OCI-LY7 (cell line): ENCODE results near the gene CFDP1. TPM values are rescaled to one million over a fixed set of nuclear protein-coding genes. Genes with fewer than 3 reads are reported as not detected.

Experiments used
- BruUV-seq: library from RNA; stranded (reverse); fragments of 400-500 nt; replicated peaks from 2 replicates; lab custom pipeline; 2021; lab: Mats Ljungman, UMichigan
- CTCF ChIA-PET: fragments of 300-600 bp; sonication (Branson Sonifier 250); formaldehyde crosslinking; loops from one replicate; lab custom pipeline; 2022; ENCODE audit warnings: antibody characterized with exemption; ENCODE audit not compliant: unreplicated experiment; lab: Charles Lee
- POLR2A ChIA-PET: fragments of 300-600 bp; sonication (Branson Sonifier 250); formaldehyde crosslinking; loops from one replicate; lab custom pipeline; 2022; ENCODE audit warnings: antibody characterized with exemption; lab: Charles Lee
- DNase-seq: peaks from one replicate; pipeline ENCODE4 v3.0.0-alpha.2; 2015; ENCODE audit warnings: low spot score
- H2AFZ ChIP-seq: fragments of 200-600 bp; sonication (generic), shearing (Covaris generic); 2 replicates; pipeline ENCODE4 v1.6.1; 2014; ENCODE audit warnings: mild to moderate bottlenecking, antibody characterized with exemption, low read length, moderate library complexity
- H3K27ac ChIP-seq: fragments of 200-600 bp; sonication (generic); 2 replicates; pipeline ENCODE4 v1.5.1; 2014; ENCODE audit warnings: mixed run types, low read depth, mild to moderate bottlenecking, moderate library complexity, low read length, inconsistent platforms; ENCODE audit not compliant: poor library complexity, severe bottlenecking
- H3K36me3 ChIP-seq: fragments of 200-600 bp; sonication (generic); 2 replicates; pipeline ENCODE4 v1.6.1; 2014; ENCODE audit warnings: mild to moderate bottlenecking, antibody characterized with exemption, low read length, moderate library complexity, mixed read lengths; ENCODE audit not compliant: insufficient read depth
- H3K4me1 ChIP-seq: fragments of 200-600 bp; sonication (generic); 2 replicates; pipeline ENCODE4 v1.5.1; 2014; ENCODE audit warnings: mild to moderate bottlenecking, low read length; ENCODE audit not compliant: insufficient read depth, poor library complexity, severe bottlenecking
- H3K4me2 ChIP-seq: fragments of 200-600 bp; sonication (generic); 2 replicates; pipeline ENCODE4 v1.6.1; 2014; ENCODE audit warnings: mild to moderate bottlenecking, low read length
- H3K4me3 ChIP-seq: fragments of 200-600 bp; sonication (generic); 2 replicates; pipeline ENCODE4 v1.5.1; 2014; ENCODE audit warnings: mild to moderate bottlenecking, low read depth, low read length; ENCODE audit not compliant: poor library complexity, severe bottlenecking
- H3K79me2 ChIP-seq: fragments of 200-600 bp; sonication (generic); 2 replicates; pipeline ENCODE4 v1.6.1; 2016; ENCODE audit warnings: low read depth, mild to moderate bottlenecking, low read length, moderate library complexity, mixed read lengths; ENCODE audit not compliant: insufficient read depth
- H3K9me2 ChIP-seq: fragments of 200-600 bp; sonication (generic); 2 replicates; pipeline ENCODE4 v1.6.1; 2016; ENCODE audit warnings: mild to moderate bottlenecking, low read length, mixed read lengths; ENCODE audit not compliant: insufficient read depth
- H3K9me3 ChIP-seq: fragments of 200-600 bp; sonication (generic); 2 replicates; pipeline ENCODE4 v1.6.1; 2014; ENCODE audit warnings: mild to moderate bottlenecking, mixed run types, low read length, mixed read lengths
- H4K20me1 ChIP-seq: fragments of 200-600 bp; sonication (generic); 2 replicates; pipeline ENCODE4 v1.6.1; 2014; ENCODE audit warnings: mild to moderate bottlenecking, antibody characterized with exemption, low read length, moderate library complexity, mixed read lengths; ENCODE audit not compliant: insufficient read depth
- EZH2phosphoT487 ChIP-seq: fragments of 200-600 bp; sonication (generic); IDR thresholded peaks from 2 replicates; pipeline ENCODE4 v1.6.1; 2018; ENCODE audit warnings: low read depth, borderline replicate concordance, mild to moderate bottlenecking, mixed run types, antibody characterized with exemption, low read length, moderate library complexity, mixed read lengths
- intact Hi-C: fragments of 100-400 bp; cut with micrococcal nuclease; formaldehyde crosslinking; loops from one replicate; pipeline ENCODE4 v1.10.0; 2022; ENCODE audit not compliant: unreplicated experiment
- total RNA-seq, 2 experiments: library from RNA; depleted of rRNA in 1 of 2; stranded (reverse); fragments of >200 nt in 1 of 2; shearing (Covaris generic) in 1 of 2; gene quantifications; 2 replicates each; pipeline ENCODE4 v1.2.3, GENCODE V29; 2014 to 2022
- TF ChIP-seq, protein P1 (sequence below): fragments of 200-600 bp; sonication (generic); conservative IDR thresholded peaks from 2 replicates; pipeline ENCODE4 v1.5.1; 2014; ENCODE audit warnings: mild to moderate bottlenecking, antibody characterized with exemption, low read length, moderate library complexity, mixed read lengths

CFDP1 gene
- total RNA-seq, 2 experiments from 2014 or later = 30.0 to 57.6 TPM

- Histone ChIP-seq H3K9me2 (no peaks in the 10 kb centered on the region), H3K79me2 (peaks cover 74% of the 10 kb centered on the region), H3K27ac (no peak overlapping the region), H3K4me1 (peaks cover 20% of the 10 kb centered on the region), H4K20me1 (no peaks in the 10 kb centered on the region), H3K4me2 (no peak overlapping the region), H3K36me3 (peaks cover 5% of the 10 kb centered on the region; the same call in 1 of the 2 replicates), H3K4me3 (no peak overlapping the region), H3K9me3 (no peaks in the 10 kb centered on the region), H2AFZ (no peak overlapping the region)
- no TSS peak for BruUV-seq
- TF ChIP-seq EZH2phosphoT487 = no peak
- TF ChIP-seq, protein P1, sequence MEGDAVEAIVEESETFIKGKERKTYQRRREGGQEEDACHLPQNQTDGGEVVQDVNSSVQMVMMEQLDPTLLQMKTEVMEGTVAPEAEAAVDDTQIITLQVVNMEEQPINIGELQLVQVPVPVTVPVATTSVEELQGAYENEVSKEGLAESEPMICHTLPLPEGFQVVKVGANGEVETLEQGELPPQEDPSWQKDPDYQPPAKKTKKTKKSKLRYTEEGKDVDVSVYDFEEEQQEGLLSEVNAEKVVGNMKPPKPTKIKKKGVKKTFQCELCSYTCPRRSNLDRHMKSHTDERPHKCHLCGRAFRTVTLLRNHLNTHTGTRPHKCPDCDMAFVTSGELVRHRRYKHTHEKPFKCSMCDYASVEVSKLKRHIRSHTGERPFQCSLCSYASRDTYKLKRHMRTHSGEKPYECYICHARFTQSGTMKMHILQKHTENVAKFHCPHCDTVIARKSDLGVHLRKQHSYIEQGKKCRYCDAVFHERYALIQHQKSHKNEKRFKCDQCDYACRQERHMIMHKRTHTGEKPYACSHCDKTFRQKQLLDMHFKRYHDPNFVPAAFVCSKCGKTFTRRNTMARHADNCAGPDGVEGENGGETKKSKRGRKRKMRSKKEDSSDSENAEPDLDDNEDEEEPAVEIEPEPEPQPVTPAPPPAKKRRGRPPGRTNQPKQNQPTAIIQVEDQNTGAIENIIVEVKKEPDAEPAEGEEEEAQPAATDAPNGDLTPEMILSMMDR = no peak
- ChIA-PET POLR2A (interaction anchor here (1.1 kb wide), 1 partner anchor 10 kb away, joined by 4 read pairs; the partner anchor contains the start of gene CFDP1), CTCF (no interaction called here)
- intact Hi-C loops = no loop called here
- DNase-seq = no peak
These were observed 9.6 kb downstream of the CFDP1 start for GRCh38 chr16:75423723-75424104.

- Histone ChIP-seq H3K4me3 (no peak overlapping the region), H3K9me2 (no peaks in the 10 kb centered on the region), H3K4me2 (no peak overlapping the region), H3K9me3 (no peaks in the 10 kb centered on the region), H3K79me2 (peaks cover 74% of the 10 kb centered on the region), H3K27ac (no peak overlapping the region), H2AFZ (no peak overlapping the region), H3K4me1 (peaks cover 38% of the 10 kb centered on the region), H3K36me3 (no peaks in the 10 kb centered on the region), H4K20me1 (0 out of 2 replicates have a peak, but pooled peaks cover 5% of the 10 kb centered on the region)
- POLR2A ChIA-PET = no interaction called here
- no peak for DNase-seq
- intact Hi-C loops = no loop called here
- CTCF ChIA-PET = no interaction called here
- TF ChIP-seq, protein P1 = no peak
- TF ChIP-seq EZH2phosphoT487 = no peak
- no TSS peak for BruUV-seq
These were observed 11.5 kb downstream of the CFDP1 start for GRCh38 chr16:75421820-75422126.

DNA sequence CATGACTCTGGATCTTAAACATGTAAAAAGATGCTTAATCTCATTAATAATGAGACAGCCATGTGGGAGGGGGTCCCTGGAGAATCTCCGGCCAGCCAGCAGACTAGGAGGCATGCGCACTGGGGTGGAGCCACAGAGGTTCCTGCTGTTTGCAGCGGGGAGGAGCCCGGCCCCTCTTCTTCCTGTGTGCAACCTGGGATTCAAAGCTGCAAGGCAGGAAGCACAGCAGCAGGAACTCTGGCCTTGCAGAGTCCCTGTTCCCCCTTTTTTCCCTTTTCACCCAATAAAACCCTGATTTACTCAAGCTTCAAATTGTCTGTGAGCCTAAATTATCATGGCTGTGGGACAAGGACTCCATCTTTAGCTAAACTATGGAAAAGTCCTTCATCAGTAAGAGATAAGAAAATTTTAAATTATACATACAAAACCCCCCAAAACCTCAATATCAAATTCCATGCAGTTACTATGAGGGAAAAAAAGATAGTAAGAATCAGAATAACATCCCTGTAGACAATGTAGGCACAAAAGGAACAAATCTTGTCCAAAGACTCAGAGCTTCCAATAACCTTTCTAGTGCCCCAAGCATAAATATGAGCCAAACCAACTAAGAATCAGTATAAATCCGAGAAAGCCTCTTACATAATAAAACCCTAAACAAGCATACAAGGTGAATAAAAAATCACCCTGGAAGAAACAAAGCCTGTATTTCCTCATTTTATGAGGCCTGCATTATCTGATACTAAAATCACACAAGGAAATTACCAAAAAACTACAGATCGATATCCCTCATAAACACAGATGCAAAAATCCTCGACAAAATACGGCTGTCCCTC lies 12.1 kb downstream of the CFDP1 start:
- peak overlapping the region; percentile 32; the same call in 1 of the 2 replicates for H3K4me2 ChIP-seq
- POLR2A ChIA-PET = interaction anchor here (0.6 to 1.1 kb wide), 6 partner anchors 9 to 726 kb away, joined by 3 to 6 read pairs (median 4); no protein-coding TSS in a partner anchor

More for the DNA sequence above, 12.1 kb downstream of the CFDP1 start:
- Histone ChIP-seq H3K4me3 (no peak overlapping the region), H3K27ac (no peak overlapping the region), H4K20me1 (0 out of 2 replicates have a peak, but pooled peaks cover 5% of the 10 kb centered on the region), H3K9me3 (no peaks in the 10 kb centered on the region), H3K9me2 (no peaks in the 10 kb centered on the region), H3K79me2 (peaks cover 75% of the 10 kb centered on the region), H2AFZ (no peak overlapping the region), H3K4me1 (peaks cover 39% of the 10 kb centered on the region), H3K36me3 (no peaks in the 10 kb centered on the region)
- BruUV-seq = no TSS peak
- CTCF ChIA-PET = no interaction called here
- DNase-seq = no peak
- intact Hi-C loops = no loop called here
- TF ChIP-seq, protein P1 = no peak
- no peak for TF ChIP-seq EZH2phosphoT487
